ENCODE measurements around the gene VEZF1.
"Not testable (repeated sequence)": the region's sequence is repeated elsewhere in the genome, so short reads cannot be mapped to it uniquely, and the experiment has no call there.

The VEZF1 gene

GRCh38 chr17:57999010-57999495 lies 11.0 kb upstream of the VEZF1 start:
- DNase-seq, result no peak

- DNase-seq, result no peak
Measured at GRCh38 chr17:57997085-57997809, 9.2 kb upstream of the VEZF1 start.

GRCh38 chr17:57995076-57995956 lies 7.3 kb upstream of the VEZF1 start:
- DNase-seq, result peak; percentile 80

DNA sequence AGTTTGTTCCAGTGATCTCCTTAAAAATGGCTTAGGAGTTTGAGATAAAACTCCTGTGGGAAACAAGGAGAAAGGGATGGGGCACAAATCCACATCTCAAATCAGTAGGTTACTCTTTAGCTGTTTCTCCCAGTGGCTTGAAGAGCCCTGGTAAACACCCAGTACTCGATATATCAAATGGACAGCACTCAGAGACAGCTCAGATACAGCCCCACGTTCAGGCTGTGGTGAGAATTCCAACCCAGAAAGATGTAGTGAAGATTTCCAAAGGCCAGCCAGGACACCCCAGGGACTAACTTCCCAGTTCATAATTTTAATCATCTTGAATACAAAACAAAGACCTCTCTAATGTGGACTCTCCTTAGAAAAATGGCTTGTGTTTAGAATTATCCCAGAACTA lies 6.4 kb upstream of the VEZF1 start:
- DNase-seq, result no peak

GRCh38 chr17:57993471-57994365 lies 5.7 kb upstream of the VEZF1 start:
- no peak for DNase-seq

GRCh38 chr17:57991537-57991936 lies 3.5 kb upstream of the VEZF1 start:
- no peak for DNase-seq

DNA sequence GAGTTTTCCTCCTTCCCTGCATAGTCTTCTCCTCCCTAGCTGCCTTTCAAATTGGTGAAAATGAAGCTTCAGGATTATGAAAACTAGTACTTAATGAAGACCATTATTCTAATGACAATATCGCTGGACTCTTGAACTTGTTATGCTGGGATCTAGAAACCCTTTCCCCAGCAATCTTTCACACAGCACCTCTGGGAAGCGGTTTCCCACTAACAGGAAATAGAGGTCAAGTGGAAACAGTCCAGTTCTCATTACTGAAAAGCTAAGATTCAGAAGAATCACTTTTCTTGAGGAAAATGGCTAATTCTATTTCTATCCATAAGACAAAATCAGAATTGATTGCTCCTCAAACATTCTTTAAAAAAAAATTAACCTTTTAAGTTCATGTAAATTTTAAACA lies 2.0 kb upstream of the VEZF1 start:
- no peak for DNase-seq

DNA sequence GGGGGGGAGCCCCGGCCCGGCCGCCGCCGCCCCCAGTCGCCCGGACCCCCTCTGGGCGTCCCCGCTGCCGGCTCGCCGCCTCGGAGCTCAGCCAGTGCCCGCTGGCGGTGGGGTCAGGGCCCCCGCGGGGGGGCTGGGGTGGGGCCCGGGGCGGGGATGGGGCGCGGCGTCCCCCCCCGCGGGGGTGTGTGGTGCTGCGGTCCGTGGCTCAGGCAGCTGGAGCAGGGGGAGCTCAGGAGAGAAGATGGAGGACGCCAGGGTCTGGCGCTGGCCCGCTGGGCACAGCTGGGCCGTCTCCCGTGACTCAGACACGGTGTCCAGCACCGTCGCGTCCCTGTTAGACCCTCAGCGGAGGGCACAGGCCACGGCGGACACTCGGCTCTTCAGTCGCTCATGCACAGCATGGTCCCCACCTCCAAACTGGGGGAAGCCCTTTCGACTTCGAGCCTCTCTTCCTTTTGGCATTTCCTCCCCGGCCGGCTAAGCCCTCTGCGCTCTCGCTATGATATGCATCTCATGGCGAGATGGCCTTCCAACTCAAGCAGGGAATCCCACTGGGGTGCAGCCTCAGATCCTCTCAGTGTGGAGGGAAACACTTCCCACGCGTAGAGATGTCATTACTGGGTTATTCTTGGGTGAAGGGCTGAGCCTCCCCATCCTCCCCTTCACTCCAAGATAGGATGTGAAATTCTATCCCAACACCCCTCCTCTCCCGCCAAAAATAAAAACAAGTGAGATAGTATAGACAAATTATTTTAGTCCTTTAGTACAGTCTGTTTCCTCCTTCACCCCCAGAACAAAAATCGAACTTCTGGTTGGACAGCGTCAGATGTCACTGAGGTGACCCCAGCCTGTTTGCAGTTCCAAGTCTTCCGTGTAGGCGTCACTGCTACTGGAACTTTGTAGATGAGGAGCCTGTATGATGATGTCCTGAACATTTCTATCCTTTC lies 522 bp upstream of the VEZF1 start:
- DNase-seq, result peak; percentile 86

DNA sequence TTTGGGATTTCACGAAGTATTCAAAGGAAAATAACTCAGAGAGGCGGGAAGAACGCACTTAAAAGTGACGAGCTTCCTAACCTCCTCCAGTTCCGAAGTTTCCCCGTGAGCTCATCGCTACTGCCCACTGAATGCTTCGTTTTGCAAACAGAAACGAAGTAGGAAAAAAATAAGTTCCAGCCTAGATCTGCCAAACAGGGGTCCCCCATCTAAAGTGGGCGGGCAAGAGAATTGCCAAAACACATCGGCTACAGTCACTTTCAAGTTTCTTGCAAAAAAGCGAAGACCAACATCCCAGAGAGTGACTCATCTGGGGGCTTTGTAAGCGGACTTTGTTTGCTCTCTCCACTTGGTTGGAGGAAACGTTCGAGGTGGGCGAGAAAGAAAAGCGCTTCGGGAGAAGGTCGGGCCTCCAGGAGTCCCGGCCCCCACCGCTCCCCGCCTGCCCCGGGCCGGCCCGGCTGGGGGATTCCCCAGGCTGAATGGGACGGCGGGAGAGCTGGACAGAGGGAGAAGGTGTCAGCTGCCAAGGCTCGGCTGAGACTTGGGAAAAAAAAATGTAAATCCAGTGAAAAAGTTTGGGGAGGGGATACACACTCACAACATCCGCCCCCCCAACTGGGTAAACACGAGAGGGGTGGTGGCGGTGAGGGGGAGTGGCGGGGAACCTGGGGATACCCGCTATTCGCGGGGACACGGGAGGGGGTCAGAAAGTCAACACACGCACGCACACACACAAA lies 1.0 kb downstream of the VEZF1 start:
- DNase-seq, result peak; percentile 77

DNA sequence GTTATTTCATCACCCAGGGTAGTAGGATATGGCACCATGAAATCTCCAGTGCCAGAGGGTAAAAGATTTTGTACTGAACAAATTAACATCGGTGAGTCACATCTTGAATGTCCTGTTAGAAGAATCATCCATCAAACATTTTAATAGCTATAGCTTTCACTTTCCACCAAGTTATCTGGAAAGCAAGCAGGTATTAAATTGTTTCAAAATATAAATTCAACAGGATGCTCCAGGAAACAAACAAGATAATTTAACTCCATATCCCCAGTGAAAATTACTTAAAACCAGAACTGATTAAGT lies 2.4 kb downstream of the VEZF1 start:
- no peak for DNase-seq

DNA sequence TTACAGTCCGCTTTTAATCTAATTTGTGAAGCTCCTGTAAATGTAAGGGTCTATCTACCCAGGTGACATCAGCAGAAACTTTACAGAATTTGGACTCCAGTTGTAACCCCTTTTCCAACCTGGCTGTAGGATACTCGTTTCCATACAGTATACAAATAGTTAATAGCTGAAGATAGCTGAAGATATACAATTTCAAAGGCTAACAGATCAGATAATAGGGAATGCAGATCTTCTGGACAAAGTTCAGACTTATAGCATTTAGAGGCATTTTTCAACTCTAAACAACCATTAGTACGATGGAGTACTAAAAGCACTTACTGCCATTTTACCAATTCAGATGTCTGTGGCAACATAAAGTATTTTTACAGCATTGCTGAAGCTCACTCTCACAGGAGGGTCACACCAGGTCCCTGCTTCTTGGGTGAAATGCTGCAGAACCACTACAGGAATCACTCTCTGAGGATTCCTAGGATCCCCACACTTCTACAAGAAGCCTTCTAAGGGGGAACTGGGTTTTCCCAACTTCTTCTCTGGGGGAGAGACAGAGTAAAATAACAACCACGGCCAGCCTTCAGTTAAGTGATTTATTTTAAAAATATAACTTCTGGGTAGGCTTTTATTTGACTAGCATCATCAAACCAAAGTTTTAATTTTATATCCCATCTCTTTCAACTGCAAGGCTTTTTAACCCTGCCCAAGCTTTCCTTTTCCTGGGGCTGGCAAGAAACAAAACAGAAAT lies 2.9 kb downstream of the VEZF1 start:
- no peak for DNase-seq

GRCh38 chr17:57984261-57984890 lies 3.7 kb downstream of the VEZF1 start:
- DNase-seq, result no peak

- DNase-seq, result no peak
Measured at GRCh38 chr17:57983446-57983845, 4.6 kb downstream of the VEZF1 start.

DNA sequence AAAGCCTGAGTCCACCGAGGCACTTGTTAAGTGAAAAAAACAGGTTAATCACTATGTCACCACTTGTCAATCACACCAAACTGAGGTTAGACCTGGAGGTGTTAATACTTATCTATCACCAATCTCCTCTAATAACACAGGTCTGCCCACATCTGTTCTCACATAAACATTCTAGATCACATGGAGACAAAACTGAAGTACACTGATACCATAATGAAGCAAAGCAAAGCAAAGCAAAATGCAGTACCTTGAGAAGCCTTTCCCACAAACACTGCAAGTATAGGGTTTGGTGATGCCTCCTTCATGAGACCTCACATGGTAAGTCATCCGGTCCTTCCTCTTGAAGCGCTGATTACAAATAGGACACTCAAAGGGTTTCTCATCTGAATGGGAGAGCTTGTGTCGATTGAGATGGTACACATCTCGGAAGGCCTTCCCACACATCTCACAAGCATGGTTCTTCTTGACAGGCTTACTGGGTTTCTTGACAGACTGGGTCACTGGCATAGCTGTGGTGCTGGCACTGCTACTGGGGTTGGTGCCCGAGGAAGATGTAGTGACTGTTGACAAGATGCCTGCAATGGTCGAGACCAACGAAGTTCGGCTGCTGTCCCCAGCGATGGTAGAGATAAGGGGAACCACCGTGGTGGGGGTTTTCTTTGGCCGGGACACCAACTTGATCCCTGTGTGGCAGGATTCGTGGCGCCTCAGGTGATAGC lies 5.4 kb downstream of the VEZF1 start:
- DNase-seq, result no peak

GRCh38 chr17:57980522-57980921 lies 7.5 kb downstream of the VEZF1 start:
- DNase-seq, result no peak

DNA sequence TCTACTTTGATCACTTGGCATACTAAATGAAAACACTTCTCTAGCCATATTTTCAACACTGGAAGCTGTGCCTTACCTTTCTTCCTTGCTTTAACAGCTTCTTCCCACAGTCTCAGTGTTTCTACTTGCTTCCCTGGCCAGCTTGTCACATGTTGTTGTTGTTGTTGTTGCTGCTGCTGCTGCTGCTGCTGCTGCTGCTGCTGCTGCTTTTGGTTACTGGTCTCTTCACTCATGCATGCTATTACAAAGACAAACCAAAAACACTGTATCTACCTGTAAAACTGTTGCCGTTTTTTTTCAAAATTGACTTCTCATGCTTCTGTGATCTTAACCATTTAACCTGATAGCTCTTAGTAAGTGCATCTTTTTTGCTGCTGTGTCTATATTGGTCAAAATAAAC lies 9.0 kb downstream of the VEZF1 start:
- DNase-seq, result no peak

GRCh38 chr17:57976594-57976993 lies 11.5 kb downstream of the VEZF1 start:
- no peak for DNase-seq

DNA sequence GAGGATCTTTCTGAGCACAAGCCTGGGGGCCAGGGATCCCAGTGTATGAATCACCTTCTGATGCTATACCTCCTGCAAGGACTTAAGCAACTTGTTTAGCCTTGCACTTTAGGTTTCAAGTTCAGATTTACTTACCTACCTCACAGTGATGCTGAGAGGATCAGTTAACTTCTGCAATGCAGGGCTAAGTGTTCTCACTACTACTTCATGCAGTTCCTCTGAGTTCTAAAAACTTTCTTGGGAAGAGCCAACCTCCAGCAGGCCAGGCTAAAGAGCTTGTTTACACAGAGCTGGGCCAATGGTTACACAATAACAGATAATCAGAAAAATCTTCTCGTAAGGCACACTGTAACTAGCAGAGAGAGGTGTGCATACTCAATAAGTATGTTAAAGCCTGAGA lies 13.0 kb downstream of the VEZF1 start:
- no peak for DNase-seq

GRCh38 chr17:57974053-57974824 lies 13.8 kb downstream of the VEZF1 start:
- not testable (repeated sequence) for DNase-seq

Measured in left hindlimb (tissue), 1 donor.